HG03095 (cell line): ENCODE measurements around the gene SYNE1.
"Not testable (repeated sequence)": the region's sequence is repeated elsewhere in the genome, so short reads cannot be mapped to it uniquely, and the experiment has no call there.

Experiments
- ATAC-seq: cut with Tn5 transposase; IDR thresholded peaks from one replicate; pipeline ENCODE4 v1.9.1; 2021; ENCODE audit warnings: moderate library complexity; ENCODE audit not compliant: unreplicated experiment

SYNE1 gene

GRCh38 chr6:152330961-152331360 is 306.2 kb downstream of the SYNE1 start:
- no peak for ATAC-seq

DNA sequence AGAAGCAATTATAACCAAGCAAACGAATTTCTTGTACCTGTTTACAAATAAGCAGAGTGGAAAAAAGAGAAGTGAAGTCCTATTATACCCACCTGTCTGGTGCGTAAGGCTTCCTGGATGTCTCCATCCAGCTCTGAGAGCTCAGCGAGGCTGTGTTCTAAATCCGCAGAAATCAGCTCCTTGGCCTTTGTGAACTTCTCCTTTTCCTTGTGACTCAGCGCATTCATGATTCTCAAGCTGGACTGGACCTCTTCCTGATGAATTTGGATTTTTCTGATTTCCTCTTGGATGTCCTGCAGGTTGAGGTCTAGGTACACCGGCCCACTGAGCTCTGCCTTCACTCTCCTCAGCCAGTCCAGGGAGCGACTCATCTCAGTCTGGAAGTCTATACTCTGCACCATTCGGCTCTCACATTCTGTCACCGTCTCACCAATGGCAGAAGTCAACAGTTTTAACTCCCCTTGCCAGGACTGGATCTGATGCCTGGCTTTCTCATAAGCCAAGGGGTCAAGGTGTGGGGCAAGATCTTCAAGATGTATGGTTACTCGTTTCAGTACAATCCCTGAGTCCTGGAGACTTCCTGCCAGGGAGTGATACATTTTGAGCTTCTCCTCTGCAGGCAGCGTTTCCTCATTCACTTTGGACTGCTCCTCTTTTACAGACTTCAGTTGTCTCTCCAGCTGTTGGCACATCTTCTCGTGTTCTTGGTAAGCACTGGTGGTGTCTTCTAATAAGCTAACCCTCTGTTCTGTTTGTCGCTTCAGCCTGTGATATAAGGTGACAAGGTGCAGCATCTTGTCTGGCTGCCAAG is 307.3 kb downstream of the SYNE1 start:
- ATAC-seq = no peak

DNA sequence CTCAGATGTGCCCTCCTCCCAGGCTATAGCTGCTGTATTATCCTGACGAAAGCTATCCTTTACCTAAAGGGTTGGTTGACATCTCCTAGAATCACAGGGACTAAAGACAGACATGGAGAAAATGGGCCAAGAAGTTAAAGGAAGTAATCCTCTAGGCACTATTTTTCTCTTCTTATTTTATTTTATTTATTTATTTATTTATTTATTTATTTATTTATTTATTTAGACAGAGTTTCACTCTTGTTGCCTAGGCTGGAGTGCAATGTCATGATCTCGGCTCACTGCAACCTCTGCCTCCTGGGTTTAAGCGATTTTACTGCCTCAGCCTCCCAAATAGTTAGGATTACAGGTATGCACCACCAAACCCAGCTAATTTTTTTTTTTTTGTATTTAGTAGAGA is 309.0 kb downstream of the SYNE1 start:
- not testable (repeated sequence) for ATAC-seq

- no peak for ATAC-seq
Measured at GRCh38 chr6:152323376-152323775, 313.8 kb downstream of the SYNE1 start.

- no peak for ATAC-seq
Measured at GRCh38 chr6:152318278-152318677, 318.9 kb downstream of the SYNE1 start.

DNA sequence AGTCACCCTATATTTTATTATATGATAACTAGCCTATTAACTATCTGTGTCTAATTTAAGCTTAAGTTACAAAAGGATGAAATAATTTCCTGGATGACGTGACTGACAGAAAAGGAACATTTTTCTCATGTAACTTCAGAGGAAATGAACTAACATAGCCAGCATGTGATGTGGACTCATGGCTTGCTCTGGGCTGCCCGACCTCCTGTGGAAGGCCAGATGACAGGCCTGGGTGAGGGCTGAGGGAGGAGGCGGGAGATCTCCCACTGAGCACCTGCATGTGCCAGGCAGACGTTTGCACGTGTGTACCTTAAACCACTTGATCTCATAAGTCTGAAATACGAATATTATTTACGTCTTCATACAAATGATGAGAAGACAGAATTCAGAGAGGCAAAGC is 321.1 kb downstream of the SYNE1 start:
- ATAC-seq = no peak

DNA sequence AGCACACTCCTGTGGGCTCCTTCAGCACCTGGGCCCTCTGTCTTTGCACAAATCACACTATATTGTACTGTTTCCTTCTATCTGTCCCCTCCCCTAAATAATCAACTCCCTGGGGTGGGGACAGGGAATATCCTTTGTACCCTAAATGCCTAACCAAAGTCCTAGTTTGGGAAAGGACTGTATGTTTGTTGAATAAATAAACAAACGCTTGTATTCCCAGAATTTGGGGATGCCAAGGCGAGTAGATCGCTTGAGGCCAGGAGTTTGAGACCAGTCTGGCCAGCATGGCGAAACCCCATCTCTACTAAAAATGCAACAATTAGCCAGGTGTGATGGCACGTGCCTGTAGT is 322.7 kb downstream of the SYNE1 start:
- ATAC-seq = no peak

GRCh38 chr6:152313542-152314482 is 323.4 kb downstream of the SYNE1 start:
- ATAC-seq = no peak

GRCh38 chr6:152312434-152312833 is 324.7 kb downstream of the SYNE1 start:
- no peak for ATAC-seq

DNA sequence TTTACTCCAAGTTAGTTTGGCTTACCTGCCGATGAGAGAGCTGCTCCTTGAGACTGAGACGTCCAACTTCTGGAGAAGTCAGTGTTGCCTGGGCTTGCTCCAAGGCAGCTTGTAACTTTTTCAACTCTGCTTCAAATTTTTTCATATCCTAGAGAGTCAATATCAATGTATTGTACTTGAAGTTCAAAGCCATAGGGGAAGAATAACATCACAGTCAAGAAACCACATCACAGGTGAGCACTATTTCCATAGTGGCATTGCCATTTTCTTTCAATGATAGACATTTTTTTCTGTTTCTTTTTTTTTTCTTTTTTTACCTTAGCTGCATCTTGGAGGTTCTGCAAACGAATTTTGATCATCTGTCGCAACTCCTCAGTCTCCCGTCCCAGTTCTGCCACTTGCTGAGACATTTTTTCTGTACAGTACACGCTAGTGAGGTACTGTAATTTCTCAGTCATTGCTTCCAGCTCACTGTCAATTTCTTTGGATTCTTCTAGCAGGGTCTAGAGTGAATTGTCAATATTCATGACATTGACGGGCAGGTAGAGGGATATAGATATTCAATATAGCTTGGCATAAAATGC is 326.7 kb downstream of the SYNE1 start:
- ATAC-seq = no peak

- ATAC-seq = no peak
Measured at GRCh38 chr6:152309648-152310047, 327.5 kb downstream of the SYNE1 start.

DNA sequence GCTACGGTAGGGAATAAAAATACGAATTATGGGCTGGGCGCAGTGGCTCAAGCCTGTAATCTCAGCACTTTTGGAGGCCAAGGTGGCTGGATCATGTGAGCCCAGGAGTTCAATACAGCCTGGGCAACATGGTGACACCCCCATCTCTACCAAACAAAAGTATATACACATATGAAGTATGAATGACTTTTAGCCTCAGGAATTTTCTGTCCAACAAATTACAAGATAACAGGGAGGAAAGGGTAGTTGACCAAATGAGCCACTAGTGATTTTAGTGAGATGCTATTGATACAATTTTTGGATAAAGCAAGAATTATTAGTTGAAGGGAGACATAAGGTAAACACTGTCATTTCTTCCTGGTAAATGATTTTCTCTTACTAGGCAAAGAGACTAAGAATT is 328.2 kb downstream of the SYNE1 start:
- ATAC-seq = no peak

DNA sequence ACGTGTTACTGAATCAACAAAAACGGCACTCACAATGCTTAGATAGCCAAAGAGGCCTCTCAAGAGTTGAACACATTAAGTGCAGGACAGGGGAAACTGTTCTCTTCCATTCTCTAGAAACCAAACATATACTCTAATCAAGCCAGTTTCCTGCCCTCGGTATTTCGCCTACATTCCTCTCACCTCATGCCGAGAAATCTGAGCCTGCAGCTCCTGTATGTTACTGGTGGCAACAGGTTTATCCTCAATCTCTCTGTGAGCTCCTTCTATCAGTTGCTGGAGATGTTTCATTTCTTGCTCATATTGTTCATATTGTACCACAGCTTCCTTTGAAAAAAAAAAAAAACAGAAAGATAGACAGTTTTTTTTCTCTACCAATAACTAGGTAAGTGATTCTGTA is 328.9 kb downstream of the SYNE1 start:
- no peak for ATAC-seq

DNA sequence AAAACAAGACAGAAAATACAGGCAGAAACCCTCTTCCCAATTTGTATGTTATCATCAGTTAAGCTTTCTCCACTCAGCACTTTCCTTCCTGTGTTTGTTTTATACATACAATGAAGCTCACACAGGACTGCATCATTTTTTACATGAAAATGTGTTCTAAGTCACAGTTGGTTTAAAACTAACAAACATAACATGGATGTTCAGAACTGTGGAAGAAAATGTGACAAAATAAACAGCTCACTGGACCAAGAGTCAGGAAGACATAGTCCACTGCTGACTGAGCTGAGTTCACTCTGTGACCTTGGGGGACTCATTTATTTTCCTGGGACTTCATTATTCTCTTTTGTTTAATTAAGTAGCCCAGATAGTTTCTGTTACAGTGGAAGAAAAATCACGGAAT is 331.5 kb downstream of the SYNE1 start:
- ATAC-seq = no peak

DNA sequence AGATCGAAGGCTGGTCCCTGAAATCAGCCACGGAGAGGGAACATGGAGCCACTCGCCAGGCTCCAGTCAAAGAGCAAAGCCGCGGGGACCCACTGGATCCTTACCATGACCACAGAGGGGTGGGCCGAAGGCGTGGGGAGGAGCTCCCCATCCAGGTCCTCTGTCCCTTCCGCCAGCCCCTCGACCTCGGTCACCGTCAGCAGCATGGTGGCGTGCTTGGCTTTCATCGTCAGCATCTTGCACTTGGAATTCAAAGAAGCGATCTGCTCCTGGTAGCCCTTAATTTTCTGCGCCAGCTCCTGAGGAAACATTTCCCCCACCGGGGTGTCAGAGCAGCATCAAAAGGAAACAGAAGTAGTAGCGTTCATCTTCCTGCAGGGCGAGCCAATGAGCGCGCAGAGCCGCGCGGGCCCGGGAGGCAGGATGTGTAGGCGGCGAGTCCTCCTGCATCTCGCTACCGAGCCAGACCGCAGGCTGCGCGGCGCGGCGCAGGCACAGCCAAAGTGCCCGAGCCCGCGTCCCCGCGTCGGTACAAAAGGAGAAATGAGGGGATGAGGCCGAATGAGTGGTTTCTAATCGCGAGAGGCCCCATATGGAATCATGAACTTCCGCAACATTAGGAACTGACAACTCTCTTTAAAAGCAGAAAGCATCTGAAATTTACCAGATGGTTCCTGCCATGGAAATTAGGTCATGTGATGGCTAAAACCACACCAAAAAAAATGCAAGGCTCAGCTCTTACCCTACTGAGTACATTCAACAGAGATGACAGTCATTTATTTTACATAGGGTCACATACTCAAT is 335.2 kb downstream of the SYNE1 start:
- ATAC-seq = peak; percentile 93

DNA sequence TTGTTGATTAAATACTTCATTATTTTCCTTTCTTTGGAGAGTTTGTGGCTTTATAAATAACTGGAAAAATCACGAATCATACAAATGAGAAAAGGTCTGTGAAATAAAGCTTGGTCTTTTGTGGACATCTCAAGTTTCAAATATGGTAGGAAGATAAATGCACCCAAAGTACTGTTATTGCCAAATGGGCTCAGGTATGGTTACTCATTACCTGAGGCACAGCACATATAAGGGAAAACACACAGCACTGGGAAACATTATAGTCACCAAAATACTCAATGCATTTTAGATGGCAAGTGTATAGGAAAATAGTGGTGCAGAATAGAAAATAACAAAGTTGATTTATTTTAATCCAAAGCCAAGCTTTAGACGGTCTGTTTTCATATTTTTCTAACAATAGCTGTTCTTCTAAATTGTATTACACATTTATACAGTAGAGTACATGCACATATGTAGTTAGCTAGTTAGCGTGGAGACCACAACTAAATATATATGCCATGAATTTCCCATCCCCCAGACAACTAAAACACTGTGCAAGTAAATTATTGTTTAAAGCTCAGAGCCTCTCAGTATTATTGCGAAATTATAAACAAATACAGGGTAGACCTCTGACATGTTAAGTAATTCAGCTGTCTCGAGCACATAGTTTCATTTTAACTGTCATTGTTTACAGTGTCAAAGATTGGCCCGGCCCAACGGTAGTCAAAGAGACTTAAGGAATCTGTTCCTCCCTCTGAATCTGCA is 336.0 kb downstream of the SYNE1 start:
- peak; percentile 19 for ATAC-seq

DNA sequence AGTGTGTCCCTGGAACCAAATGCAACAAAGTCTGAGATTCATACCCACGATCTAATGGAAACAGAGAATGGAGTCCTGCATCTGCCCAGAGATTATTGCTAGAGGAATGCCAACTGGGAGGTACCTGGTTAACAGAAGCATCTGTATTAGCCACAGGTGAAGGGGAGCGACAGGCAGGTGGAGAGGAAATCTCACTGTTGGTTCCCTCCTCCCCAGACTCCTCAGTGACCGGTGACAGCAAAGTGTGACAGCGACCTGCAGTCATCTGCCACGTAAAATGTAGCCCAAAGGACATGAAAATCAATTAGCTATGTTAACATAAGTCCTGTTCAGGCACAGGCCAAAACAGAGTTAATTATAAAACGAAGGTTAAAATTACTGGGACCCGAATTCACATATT is 336.6 kb downstream of the SYNE1 start:
- no peak for ATAC-seq

GRCh38 chr6:152298848-152299735 is 338.1 kb downstream of the SYNE1 start:
- ATAC-seq = no peak

DNA sequence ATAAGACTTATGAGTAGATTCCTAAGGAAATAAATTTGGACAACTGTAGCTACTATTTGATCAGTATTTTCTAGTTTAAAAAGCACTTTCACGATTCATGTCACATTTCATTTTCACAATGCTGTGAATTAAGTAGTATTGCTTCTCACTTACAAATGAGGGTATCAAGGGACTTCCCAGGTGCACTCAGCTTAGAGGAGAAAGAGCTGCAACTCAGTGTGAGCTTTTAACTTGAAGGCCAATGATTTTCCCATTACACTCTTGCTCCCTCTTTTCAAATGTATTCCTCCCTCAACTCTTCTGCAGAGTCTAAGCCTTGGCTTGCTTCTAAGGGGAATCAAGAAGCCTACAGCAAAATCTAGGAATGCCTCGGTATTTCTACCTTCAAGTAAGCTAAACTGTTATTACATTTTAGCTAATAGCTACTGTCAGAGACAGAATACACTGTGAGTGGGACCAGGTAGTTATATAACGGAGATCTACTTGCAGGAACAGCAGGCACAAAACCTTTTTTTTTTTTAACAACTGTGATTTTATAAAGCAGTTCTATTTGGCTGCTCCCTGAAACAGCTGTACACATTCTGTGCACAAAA is 339.0 kb downstream of the SYNE1 start:
- no peak for ATAC-seq
